Colonic mucosa (tissue), 4 donors: ENCODE measurements around the gene GLTP. TPM values are rescaled to one million over a fixed set of nuclear protein-coding genes. Genes with fewer than 3 reads are reported as not detected.
A peak's percentile ranks its signal among the peaks of the same experiment; 100 is the strongest.

Experiments used
- DNase-seq: peaks from one replicate; pipeline ENCODE4 v3.0.0-alpha.2; 2020
- H3K27ac ChIP-seq: fragments of 200-600 bp; one replicate; pipeline ENCODE4 v1.8.0; 2021
- H3K27me3 ChIP-seq: fragments of 200-600 bp; one replicate; pipeline ENCODE4 v1.8.0; 2021
- H3K36me3 ChIP-seq: fragments of 200-600 bp; one replicate; pipeline ENCODE4 v1.8.0; 2021
- H3K4me1 ChIP-seq: fragments of 200-600 bp; one replicate; pipeline ENCODE4 v1.8.0; 2021; ENCODE audit warnings: mild to moderate bottlenecking
- H3K4me3 ChIP-seq: fragments of 200-600 bp; one replicate; pipeline ENCODE4 v1.8.0; 2021
- H3K9ac ChIP-seq, 2 donors: one replicate each; pipeline ENCODE4 v1.7.0; 2013; ENCODE audit warnings: control low read depth in 2 of 2, low read depth in 2 of 2, low read length in 2 of 2
- H3K9me3 ChIP-seq: fragments of 200-600 bp; one replicate; pipeline ENCODE4 v1.8.0; 2021
- intact Hi-C: fragments of 100-400 bp; cut with DNase I; formaldehyde crosslinking; loops from one replicate; pipeline ENCODE4 v1.14.1; 2022
- total RNA-seq, 2 donors: library from RNA; stranded (reverse); fragmentation: NEBNext Ultra II Directional in 1 of 2; extraction: Animal tissue kit (Norgen Biotek cat#: 25700) in 1 of 2; gene quantifications; one replicate each; pipeline ENCODE4 v1.2.1, GENCODE V29; 2021
- TF ChIP-seq, protein P1 (sequence below): fragments of 200-600 bp; IDR thresholded peaks from one replicate; pipeline ENCODE4 v1.8.0; 2022; ENCODE audit warnings: antibody characterized with exemption, mild to moderate bottlenecking
- donor health status: healthy.
- donor health status: DM: no; HTN: no; CAD: no.
- donor health status: DM: no; HTN: no; CAD: no.

The GLTP gene
- total RNA-seq, 2 donors from 2014 or later, result 72.0 to 76.3 TPM

DNA sequence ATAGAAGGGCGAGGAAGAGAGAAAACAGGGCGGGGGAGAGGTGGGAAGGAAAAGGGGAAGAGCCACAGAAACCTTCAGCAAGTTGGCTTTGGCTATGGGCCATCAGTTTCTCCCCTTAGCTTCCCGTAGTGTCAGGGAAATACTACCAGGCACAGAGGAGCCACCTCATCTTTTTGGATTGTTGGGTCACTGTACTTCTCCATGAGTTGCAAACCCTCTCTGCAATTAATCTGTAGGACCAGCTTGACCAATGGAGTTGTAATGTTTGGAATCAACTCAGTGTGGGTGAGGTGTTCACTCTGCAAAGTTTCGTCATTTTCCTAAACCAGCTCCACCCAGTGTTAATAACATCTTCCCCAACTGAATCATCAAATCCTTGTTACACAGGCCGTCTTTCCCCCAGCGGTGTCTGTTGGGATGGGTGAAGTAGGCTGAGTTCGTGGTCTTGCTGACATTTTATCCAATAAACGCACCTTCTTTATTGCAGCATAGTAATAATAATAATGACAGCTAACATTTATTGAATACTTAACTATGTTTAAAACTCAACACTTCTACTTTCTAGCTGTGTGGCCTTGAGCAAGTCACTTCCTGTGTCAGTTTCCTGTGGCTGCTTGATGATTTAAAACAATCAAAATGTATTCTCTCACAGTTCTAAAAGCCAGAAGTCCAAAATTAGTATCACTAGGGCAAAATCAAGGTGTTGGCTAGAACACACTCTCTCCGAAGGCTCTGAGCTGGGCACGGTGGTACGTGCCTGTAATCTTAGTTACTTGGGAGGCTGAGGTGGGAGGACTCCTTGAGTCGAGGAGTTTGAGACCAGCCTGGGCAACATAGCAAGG, 8.1 kb upstream of the GLTP start:
- TF ChIP-seq, protein P1, sequence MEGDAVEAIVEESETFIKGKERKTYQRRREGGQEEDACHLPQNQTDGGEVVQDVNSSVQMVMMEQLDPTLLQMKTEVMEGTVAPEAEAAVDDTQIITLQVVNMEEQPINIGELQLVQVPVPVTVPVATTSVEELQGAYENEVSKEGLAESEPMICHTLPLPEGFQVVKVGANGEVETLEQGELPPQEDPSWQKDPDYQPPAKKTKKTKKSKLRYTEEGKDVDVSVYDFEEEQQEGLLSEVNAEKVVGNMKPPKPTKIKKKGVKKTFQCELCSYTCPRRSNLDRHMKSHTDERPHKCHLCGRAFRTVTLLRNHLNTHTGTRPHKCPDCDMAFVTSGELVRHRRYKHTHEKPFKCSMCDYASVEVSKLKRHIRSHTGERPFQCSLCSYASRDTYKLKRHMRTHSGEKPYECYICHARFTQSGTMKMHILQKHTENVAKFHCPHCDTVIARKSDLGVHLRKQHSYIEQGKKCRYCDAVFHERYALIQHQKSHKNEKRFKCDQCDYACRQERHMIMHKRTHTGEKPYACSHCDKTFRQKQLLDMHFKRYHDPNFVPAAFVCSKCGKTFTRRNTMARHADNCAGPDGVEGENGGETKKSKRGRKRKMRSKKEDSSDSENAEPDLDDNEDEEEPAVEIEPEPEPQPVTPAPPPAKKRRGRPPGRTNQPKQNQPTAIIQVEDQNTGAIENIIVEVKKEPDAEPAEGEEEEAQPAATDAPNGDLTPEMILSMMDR, result no peak
- Histone ChIP-seq H3K27me3 (no peaks in the 10 kb centered on the region), H3K36me3 (no peaks in the 10 kb centered on the region), H3K4me1 (no peaks in the 10 kb centered on the region), H3K27ac (peak overlapping the region; percentile 52), H3K4me3 (no peak overlapping the region), H3K9ac (no peak overlapping the region), H3K9me3 (no peaks in the 10 kb centered on the region)
- intact Hi-C loops, result no loop called here
- no peak for DNase-seq

GRCh38 chr12:109885616-109886015, 5.3 kb upstream of the GLTP start:
- Histone ChIP-seq H3K4me1 (no peaks in the 10 kb centered on the region), H3K9ac (no peak overlapping the region), H3K4me3 (no peak overlapping the region), H3K36me3 (no peaks in the 10 kb centered on the region), H3K27me3 (no peaks in the 10 kb centered on the region), H3K27ac (no peak overlapping the region), H3K9me3 (no peaks in the 10 kb centered on the region)
- intact Hi-C loops, result no loop called here
- peak; percentile 52 for DNase-seq
- TF ChIP-seq, protein P1, result no peak

DNA sequence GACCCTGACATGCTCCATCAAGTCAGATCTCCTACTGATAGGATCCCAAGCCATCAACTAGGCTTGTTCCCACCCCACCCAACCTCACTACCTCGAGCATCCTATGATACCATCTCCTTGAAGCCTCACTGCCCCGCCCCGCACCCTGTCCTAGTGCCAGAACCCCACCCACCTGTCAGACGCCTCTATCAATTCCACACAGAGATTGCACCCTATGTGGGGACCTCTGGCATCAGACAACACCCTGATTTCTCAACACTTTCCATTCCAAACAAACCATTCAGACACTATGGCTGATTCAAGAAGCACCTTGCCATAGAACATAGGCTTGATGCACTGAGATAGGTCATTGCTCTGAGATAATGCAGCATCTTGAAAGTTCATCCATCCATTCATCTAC, 3.1 kb upstream of the GLTP start:
- TF ChIP-seq, protein P1, result no peak
- Histone ChIP-seq H3K4me1 (no peaks in the 10 kb centered on the region), H3K27me3 (no peaks in the 10 kb centered on the region), H3K9me3 (no peaks in the 10 kb centered on the region), H3K9ac (no peak overlapping the region), H3K4me3 (no peak overlapping the region), H3K27ac (no peak overlapping the region), H3K36me3 (no peaks in the 10 kb centered on the region)
- DNase-seq, result no peak
- intact Hi-C loops, result loop anchor here (5.0 kb wide), 1 partner anchor 76 kb away; no protein-coding TSS in a partner anchor

GRCh38 chr12:109881752-109882151, 1.4 kb upstream of the GLTP start:
- Histone ChIP-seq H3K4me1 (no peaks in the 10 kb centered on the region), H3K9ac (no peak overlapping the region), H3K9me3 (no peaks in the 10 kb centered on the region), H3K27me3 (no peaks in the 10 kb centered on the region), H3K27ac (no peak overlapping the region), H3K4me3 (no peak overlapping the region), H3K36me3 (no peaks in the 10 kb centered on the region)
- intact Hi-C loops, result loop anchor here (5.0 kb wide), 1 partner anchor 74 kb away; no protein-coding TSS in a partner anchor
- no peak for DNase-seq
- TF ChIP-seq, protein P1, result no peak

DNA sequence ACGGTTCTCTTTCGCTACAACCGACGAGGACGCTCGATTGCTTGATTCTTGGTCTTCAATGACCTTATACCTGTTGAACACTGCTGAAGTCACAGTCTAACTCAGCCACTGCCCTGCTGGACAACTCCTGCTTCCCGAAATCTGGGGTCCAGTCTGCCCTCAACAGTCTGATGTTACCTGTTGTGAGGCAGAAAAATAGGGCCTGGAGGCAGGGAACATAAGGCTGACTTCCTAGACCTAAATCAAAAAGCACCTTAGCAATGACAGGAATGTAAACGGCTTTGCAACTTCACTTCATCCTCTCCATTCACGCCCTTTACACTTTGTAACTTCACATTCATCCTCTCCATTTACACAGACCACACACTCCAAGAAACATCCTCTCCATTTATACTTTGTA, 597 bp upstream of the GLTP start:
- H3K9ac ChIP-seq, result peak overlapping the region; percentile 48 to 84
- intact Hi-C loops, result loop anchor here (5.0 kb wide), 1 partner anchor 74 kb away; no protein-coding TSS in a partner anchor
- TF ChIP-seq, protein P1, result no peak
- peaks cover 3% of the 10 kb centered on the region for H3K4me1 ChIP-seq
- no peak overlapping the region for H3K27ac ChIP-seq
- DNase-seq, result no peak
- H3K27me3 ChIP-seq, result no peaks in the 10 kb centered on the region
- H3K4me3 ChIP-seq, result peak overlapping the region; percentile 68
- H3K9me3 ChIP-seq, result no peaks in the 10 kb centered on the region
- no peaks in the 10 kb centered on the region for H3K36me3 ChIP-seq
